Uterus (tissue), 2 donors: Measurements from ENCODE around the gene NT5C3A.

Experiments used
- CTCF ChIP-seq, 4 experiments: fragments of 200-600 bp in 2 of 4; fragments of 450-650 bp in 2 of 4; sonication (generic) in 2 of 4; IDR thresholded peaks; one replicate each; pipeline ENCODE4 v1.5.1; 2016 to 2019; ENCODE audit warnings: antibody characterized with exemption in 4 of 4, mild to moderate bottlenecking in 2 of 4, moderate library complexity in 1 of 4
- POLR2A ChIP-seq, 2 donors: fragments of 450-650 bp; IDR thresholded peaks; one replicate each; pipeline ENCODE4 v1.6.1; 2016; ENCODE audit warnings: antibody characterized with exemption in 2 of 2, mild to moderate bottlenecking in 1 of 2, moderate library complexity in 1 of 2

- TF ChIP-seq CTCF (IDR thresholded peaks at IDR 0.05) (no peak), POLR2A (IDR thresholded peaks at IDR 0.05) (no peak)
Observed at GRCh38 chr7:33101906-33102305, 39.3 kb upstream of the NT5C3A start.
